Kidney epithelial cell (primary cell): ENCODE data around the gene IFT81. TPM values are rescaled to one million over a fixed set of nuclear protein-coding genes. Genes with fewer than 3 reads are reported as not detected.
"Not testable (repeated sequence)": the region's sequence is repeated elsewhere in the genome, so short reads cannot be mapped to it uniquely, and the experiment has no call there.

ENCODE experiments used
- DNase-seq: peaks from one replicate; pipeline ENCODE4 v3.0.0-alpha.2; 2010; ENCODE audit warnings: low read depth
- H3K27me3 ChIP-seq: 2 replicates; pipeline ENCODE4 v1.6.0; 2011; ENCODE audit warnings: low read length; ENCODE audit not compliant: control insufficient read depth, insufficient read depth
- H3K36me3 ChIP-seq: 2 replicates; pipeline ENCODE4 v1.5.1; 2011; ENCODE audit warnings: low read length; ENCODE audit not compliant: control insufficient read depth, insufficient read depth
- H3K4me3 ChIP-seq: 2 replicates; pipeline ENCODE4 v1.5.1; 2011; ENCODE audit warnings: low read depth, mild to moderate bottlenecking, control low read depth, low read length
- total RNA-seq: library from RNA; depleted of rRNA; stranded (reverse); fragments of >200 nt; gene quantifications from 2 replicates; pipeline ENCODE4 v1.2.3, GENCODE V29; 2015
- TF ChIP-seq, protein P1 (sequence below): IDR thresholded peaks from 2 replicates; pipeline ENCODE4 v1.5.1; 2011; ENCODE audit warnings: mild to moderate bottlenecking, moderate library complexity, low read length, control low read depth, inconsistent platforms; ENCODE audit not compliant: insufficient read depth, poor library complexity, severe bottlenecking

Gene IFT81
- total RNA-seq, 1 donor from 2014 or later = 6.9 TPM

- TF ChIP-seq, protein P1, sequence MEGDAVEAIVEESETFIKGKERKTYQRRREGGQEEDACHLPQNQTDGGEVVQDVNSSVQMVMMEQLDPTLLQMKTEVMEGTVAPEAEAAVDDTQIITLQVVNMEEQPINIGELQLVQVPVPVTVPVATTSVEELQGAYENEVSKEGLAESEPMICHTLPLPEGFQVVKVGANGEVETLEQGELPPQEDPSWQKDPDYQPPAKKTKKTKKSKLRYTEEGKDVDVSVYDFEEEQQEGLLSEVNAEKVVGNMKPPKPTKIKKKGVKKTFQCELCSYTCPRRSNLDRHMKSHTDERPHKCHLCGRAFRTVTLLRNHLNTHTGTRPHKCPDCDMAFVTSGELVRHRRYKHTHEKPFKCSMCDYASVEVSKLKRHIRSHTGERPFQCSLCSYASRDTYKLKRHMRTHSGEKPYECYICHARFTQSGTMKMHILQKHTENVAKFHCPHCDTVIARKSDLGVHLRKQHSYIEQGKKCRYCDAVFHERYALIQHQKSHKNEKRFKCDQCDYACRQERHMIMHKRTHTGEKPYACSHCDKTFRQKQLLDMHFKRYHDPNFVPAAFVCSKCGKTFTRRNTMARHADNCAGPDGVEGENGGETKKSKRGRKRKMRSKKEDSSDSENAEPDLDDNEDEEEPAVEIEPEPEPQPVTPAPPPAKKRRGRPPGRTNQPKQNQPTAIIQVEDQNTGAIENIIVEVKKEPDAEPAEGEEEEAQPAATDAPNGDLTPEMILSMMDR = no peak
- Histone ChIP-seq H3K4me3 (no peak overlapping the region), H3K27me3 (no peaks in the 10 kb centered on the region), H3K36me3 (no peaks in the 10 kb centered on the region)
- DNase-seq = peak; percentile 44
Measured at GRCh38 chr12:110199339-110200123, 75.4 kb downstream of the IFT81 start.

DNA sequence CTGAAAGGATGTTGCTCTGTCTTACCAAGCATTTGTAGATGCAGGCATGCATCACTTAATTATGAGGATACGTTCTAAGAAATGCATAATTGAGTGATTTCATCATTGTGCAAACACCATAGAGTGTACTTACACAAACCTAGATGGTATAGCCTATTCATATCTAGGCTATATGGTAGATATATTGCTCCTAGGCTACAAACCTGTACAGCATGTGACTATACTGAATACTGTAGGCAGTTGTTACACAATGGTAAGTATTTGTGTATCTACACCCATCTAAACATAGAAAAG is 75.9 kb downstream of the IFT81 start:
- TF ChIP-seq, protein P1 = no peak
- no peak for DNase-seq
- Histone ChIP-seq H3K4me3 (no peak overlapping the region), H3K27me3 (no peaks in the 10 kb centered on the region), H3K36me3 (no peaks in the 10 kb centered on the region)

DNA sequence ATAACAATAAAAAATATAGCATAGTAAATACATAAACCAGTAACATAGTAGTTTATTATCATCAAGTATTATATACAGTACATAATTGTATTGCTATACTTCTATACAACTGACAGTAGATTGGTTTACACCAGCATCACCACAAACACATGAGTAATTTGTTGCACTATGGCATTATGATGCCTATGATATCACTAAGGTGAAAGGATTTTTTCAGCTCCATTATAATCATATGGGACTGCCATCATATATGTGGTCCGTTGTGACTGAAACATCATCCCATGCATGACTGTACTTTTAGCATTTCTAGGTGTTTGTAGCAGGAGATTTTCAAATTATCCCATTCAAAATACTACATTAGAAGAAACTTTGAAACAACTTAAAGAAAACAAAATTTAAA is 77.8 kb downstream of the IFT81 start:
- H3K36me3 ChIP-seq = no peaks in the 10 kb centered on the region
- H3K27me3 ChIP-seq = no peaks in the 10 kb centered on the region
- H3K4me3 ChIP-seq = no peak overlapping the region
- TF ChIP-seq, protein P1 = no peak
- DNase-seq = no peak

- DNase-seq = no peak
- Histone ChIP-seq H3K4me3 (no peak overlapping the region), H3K27me3 (no peaks in the 10 kb centered on the region), H3K36me3 (no peaks in the 10 kb centered on the region)
- TF ChIP-seq, protein P1 = no peak
Measured at GRCh38 chr12:110203546-110203945, 79.4 kb downstream of the IFT81 start.

DNA sequence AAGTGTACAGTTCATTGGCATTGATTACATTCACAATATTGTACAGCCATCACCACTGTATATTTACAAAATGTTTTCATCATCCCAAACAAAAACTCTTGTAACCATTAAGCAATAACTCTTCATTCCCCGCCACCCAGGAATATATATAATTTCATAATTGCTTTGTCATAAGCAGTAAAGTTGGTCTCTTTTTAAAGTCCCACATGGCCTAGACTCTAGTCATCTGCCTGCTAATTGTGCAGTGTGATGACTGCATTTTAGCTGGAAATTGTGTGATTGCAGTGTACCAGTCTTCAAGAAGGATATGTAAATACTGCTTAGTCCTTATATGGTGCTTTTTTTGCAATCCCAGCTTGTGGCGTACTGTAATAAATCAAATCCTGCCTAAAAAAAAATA is 81.8 kb downstream of the IFT81 start:
- Histone ChIP-seq H3K27me3 (no peaks in the 10 kb centered on the region), H3K36me3 (no peaks in the 10 kb centered on the region), H3K4me3 (no peak overlapping the region)
- no peak for DNase-seq
- TF ChIP-seq, protein P1 = no peak

- H3K27me3 ChIP-seq, H3K4me3 ChIP-seq, H3K36me3 ChIP-seq: not testable (repeated sequence)
- peak; percentile 18 for DNase-seq
Measured at GRCh38 chr12:110211639-110212536, 87.7 kb downstream of the IFT81 start.
